Activated B cell treated with CpG ODN at 0.5 μM for 24 hours (primary cell): Measurements from ENCODE around the gene SREBF2. TPM values are rescaled to one million over a fixed set of nuclear protein-coding genes. Genes with fewer than 3 reads are reported as not detected.
A peak's percentile ranks its signal among the peaks of the same experiment; 100 is the strongest.

Experiments
- ATAC-seq: fragments of 200-7000 bp; cut with Tn5 transposase; one replicate; pipeline ENCODE4 v1.10.0; 2021; ENCODE audit warnings: low read depth, mild to moderate bottlenecking, moderate library complexity
- CTCF ChIA-PET: fragments of 350-600 bp; sonication (Branson Sonifier 250); formaldehyde crosslinking; loops from one replicate; lab custom pipeline; 2021; ENCODE audit warnings: antibody characterized with exemption; lab: Charles Lee
- POLR2A ChIA-PET: fragments of 350-600 bp; sonication (Branson Sonifier 250); formaldehyde crosslinking; loops from one replicate; lab custom pipeline; 2021; ENCODE audit warnings: antibody characterized with exemption; lab: Charles Lee
- DNase-seq: peaks from one replicate; pipeline ENCODE4 v3.0.0; 2022
- H3K27ac Mint-ChIP-seq: one replicate; pipeline ENCODE4 v1.8.0; 2020; ENCODE audit warnings: mixed read lengths
- H3K27me3 Mint-ChIP-seq: one replicate; pipeline ENCODE4 v1.8.0; 2021; ENCODE audit warnings: mixed read lengths
- H3K36me3 Mint-ChIP-seq: one replicate; pipeline ENCODE4 v1.8.0; 2021; ENCODE audit warnings: low read depth, mixed read lengths
- H3K4me1 Mint-ChIP-seq: one replicate; pipeline ENCODE4 v1.8.0; 2021; ENCODE audit warnings: mixed read lengths
- H3K4me3 Mint-ChIP-seq: one replicate; pipeline ENCODE4 v1.8.0; 2020; ENCODE audit warnings: mild to moderate bottlenecking, mixed read lengths
- H3K9me3 Mint-ChIP-seq: one replicate; pipeline ENCODE4 v1.8.0; 2020; ENCODE audit warnings: mixed read lengths
- intact Hi-C: fragments of 100-400 bp; cut with micrococcal nuclease; formaldehyde crosslinking; loops from one replicate; pipeline ENCODE4 v1.15.1; 2024
- total RNA-seq: library from RNA; stranded (reverse); gene quantifications from 2 replicates; pipeline ENCODE4 v1.2.3, GENCODE V29; 2022
- TF ChIP-seq, protein P1 (sequence below): fragments of 200-600 bp; IDR thresholded peaks from one replicate; pipeline ENCODE4 v1.8.0; 2022; ENCODE audit warnings: antibody characterized with exemption, mild to moderate bottlenecking

The SREBF2 gene
- total RNA-seq, 1 donor from 2014 or later = 307 TPM

DNA sequence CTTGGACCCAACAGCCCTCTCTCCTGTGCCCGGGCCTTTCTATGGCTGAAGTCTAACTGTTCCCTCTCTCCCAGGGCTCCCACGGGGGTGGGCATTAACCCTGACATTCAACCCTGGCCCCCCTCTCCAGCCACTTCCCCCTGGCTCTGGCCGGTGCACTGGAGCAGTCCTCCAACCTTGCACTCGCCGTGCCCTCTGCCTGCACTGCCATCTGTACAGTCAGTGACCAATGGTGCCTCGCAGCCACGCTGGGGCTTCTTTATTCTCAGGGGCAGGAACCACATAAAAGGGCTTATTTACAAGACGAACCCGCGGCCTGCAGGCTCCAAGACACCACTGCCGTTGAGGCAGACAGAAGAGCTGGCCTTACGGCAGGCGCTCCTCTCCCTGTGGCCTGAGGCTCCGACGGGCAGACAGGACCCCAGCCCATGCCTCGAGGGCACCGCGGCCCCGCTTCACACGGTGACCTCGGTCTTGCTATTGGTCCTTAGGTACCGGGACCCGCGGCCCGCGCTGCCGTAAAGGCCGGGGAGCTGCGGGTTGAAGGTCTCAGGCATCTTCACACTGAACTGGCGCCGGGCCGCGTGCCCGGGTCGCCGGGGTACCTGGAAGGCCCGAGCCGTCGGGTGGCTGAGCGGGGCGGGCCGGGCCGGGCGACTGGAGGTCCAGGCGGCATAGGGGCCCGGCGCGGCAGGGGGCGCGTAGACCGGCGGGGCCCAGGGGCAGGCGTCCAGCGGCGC, 76.6 kb downstream of the SREBF2 start:
- intact Hi-C loops = loop anchor here (2.0 to 5.0 kb wide), 2 partner anchors 15 to 33 kb away; no protein-coding TSS in a partner anchor
- CTCF ChIA-PET = interaction anchor here (1.0 to 2.0 kb wide), 2 partner anchors 31 kb away, joined by 5 to 13 read pairs; no protein-coding TSS in a partner anchor
- POLR2A ChIA-PET = interaction anchor here (1.0 to 11.7 kb wide), 8 partner anchors 11 to 109 kb away, joined by 3 to 173 read pairs (median 16); partner anchors contain the start of genes CCDC134, SREBF2 and TNFRSF13C

DNA sequence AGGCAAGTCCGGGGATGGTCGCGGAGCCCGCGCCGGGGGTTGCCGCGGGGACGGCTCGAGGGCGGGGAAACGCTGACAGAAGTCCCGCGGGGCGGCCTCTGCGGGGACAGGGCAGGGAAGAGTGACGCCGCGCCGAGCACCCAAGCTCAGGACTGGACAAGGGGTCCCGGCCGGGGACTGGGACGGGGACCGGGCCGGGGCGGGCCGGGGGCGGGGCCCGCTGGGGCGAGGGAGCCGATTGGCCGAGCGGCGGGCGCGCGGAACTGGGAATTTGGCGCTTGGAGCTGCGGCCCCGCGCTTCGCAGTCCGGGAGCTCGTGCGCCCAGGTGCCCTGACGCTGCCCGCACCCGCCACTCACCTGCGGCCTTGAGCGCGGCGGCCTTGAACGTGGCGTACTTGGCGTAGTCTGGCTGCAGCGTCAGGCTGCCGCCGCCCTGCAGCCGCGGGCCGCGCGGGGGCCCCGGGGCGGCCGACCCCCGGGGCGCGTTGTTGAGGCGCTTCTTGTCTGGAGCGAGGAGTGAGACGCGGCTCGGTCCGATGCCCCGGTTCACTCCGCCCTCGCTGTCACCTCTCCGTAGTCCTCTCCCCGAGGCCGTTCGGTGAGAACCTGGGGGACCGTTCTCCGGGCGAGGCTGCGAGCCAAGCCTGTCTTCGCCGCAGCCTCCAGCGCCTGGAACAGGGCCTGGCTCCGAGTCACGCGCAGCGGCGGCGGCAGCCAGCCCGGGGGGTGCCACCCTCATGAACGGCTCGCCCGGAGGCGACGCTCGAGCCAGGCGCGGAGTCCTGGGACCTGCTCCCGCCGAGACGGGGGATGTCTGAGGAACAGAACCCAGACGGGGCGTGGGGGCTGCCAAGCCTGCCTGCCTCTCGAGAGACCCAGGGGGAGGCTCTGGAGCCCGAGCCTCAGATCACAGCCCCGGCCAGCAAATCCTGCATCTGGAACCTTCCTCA, 77.4 kb downstream of the SREBF2 start:
- DNase-seq (peak; percentile 57), ATAC-seq (peak; percentile 15)
- intact Hi-C loops = loop anchor here (2.0 kb wide), 1 partner anchor 14 kb away; no protein-coding TSS in a partner anchor
- Mint-ChIP-seq H3K27ac (no peak overlapping the region), H3K4me1 (peaks cover 48% of the 10 kb centered on the region), H3K4me3 (peak overlapping the region; percentile 68), H3K36me3 (peaks cover 17% of the 10 kb centered on the region), H3K27me3 (peaks cover 10% of the 10 kb centered on the region), H3K9me3 (no peaks in the 10 kb centered on the region)
- POLR2A ChIA-PET = interaction anchor here (0.5 to 11.7 kb wide), 10 partner anchors 10 to 631 kb away, joined by 3 to 173 read pairs (median 5); partner anchors contain the start of genes CCDC134, SREBF2 and TNFRSF13C
- CTCF ChIA-PET = interaction anchor here (0.9 to 1.0 kb wide), 2 partner anchors 13 to 31 kb away, joined by 3 to 5 read pairs; no protein-coding TSS in a partner anchor
- TF ChIP-seq, protein P1, sequence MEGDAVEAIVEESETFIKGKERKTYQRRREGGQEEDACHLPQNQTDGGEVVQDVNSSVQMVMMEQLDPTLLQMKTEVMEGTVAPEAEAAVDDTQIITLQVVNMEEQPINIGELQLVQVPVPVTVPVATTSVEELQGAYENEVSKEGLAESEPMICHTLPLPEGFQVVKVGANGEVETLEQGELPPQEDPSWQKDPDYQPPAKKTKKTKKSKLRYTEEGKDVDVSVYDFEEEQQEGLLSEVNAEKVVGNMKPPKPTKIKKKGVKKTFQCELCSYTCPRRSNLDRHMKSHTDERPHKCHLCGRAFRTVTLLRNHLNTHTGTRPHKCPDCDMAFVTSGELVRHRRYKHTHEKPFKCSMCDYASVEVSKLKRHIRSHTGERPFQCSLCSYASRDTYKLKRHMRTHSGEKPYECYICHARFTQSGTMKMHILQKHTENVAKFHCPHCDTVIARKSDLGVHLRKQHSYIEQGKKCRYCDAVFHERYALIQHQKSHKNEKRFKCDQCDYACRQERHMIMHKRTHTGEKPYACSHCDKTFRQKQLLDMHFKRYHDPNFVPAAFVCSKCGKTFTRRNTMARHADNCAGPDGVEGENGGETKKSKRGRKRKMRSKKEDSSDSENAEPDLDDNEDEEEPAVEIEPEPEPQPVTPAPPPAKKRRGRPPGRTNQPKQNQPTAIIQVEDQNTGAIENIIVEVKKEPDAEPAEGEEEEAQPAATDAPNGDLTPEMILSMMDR = no peak

More for the DNA sequence above, 76.6 kb downstream of the SREBF2 start:
- DNase-seq = no peak
- TF ChIP-seq, protein P1 = no peak
- H3K4me3 Mint-ChIP-seq = peak overlapping the region; percentile 32
- H3K27me3 Mint-ChIP-seq = peaks cover 10% of the 10 kb centered on the region
- H3K9me3 Mint-ChIP-seq = no peaks in the 10 kb centered on the region
- peaks cover 26% of the 10 kb centered on the region for H3K36me3 Mint-ChIP-seq
- peak overlapping the region; percentile 73 for H3K27ac Mint-ChIP-seq
- ATAC-seq = no peak
- H3K4me1 Mint-ChIP-seq = peaks cover 47% of the 10 kb centered on the region

DNA sequence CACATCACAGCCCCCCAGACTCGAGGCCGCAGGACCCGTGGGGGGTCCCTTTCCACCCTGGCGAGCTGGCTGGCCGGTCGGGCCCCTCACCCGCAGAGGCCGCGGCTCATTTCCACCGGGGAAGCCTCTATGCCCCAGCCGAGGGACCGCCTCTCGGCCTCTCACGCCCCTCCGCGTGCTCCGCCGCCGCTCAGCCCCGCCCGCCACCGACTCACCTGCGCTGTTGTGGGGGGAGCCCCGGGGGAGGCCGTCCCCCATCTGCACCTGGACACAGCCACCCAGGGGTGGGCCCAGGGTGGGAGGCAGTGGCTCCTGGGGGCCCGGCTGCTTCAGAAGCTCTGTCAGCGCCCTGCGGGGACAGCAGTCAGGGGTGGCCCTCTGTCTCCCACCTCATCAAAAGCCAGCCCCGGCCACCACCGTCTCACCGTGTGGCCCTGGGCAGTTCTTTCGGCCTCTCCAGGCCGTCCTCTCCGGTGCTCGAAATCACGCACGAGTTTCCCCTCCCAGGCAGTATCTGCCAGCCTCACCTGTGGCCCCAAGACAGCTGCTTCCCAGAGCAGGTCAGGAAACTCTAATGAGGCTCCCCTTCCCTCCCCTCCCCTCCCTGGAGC, 78.2 kb downstream of the SREBF2 start:
- ChIA-PET CTCF (interaction anchor here (0.9 to 2.5 kb wide), 2 partner anchors 14 to 29 kb away, joined by 3 to 10 read pairs; no protein-coding TSS in a partner anchor), POLR2A (interaction anchor here (0.5 to 11.7 kb wide), 8 partner anchors 9 to 630 kb away, joined by 3 to 173 read pairs (median 18); partner anchors contain the start of genes MEI1, SREBF2 and TNFRSF13C)
- peaks cover 56% of the 10 kb centered on the region for H3K4me1 Mint-ChIP-seq
- TF ChIP-seq, protein P1 = no peak
- ATAC-seq (peak; percentile 19), DNase-seq (peak; percentile 53)
- peak overlapping the region; percentile 64 for H3K4me3 Mint-ChIP-seq
- no peak overlapping the region for H3K27ac Mint-ChIP-seq
- H3K27me3 Mint-ChIP-seq = peaks cover 10% of the 10 kb centered on the region
- no peaks in the 10 kb centered on the region for H3K9me3 Mint-ChIP-seq
- H3K36me3 Mint-ChIP-seq = peaks cover 10% of the 10 kb centered on the region
- intact Hi-C loops = loop anchor here (2.0 kb wide), 1 partner anchor 14 kb away; no protein-coding TSS in a partner anchor

DNA sequence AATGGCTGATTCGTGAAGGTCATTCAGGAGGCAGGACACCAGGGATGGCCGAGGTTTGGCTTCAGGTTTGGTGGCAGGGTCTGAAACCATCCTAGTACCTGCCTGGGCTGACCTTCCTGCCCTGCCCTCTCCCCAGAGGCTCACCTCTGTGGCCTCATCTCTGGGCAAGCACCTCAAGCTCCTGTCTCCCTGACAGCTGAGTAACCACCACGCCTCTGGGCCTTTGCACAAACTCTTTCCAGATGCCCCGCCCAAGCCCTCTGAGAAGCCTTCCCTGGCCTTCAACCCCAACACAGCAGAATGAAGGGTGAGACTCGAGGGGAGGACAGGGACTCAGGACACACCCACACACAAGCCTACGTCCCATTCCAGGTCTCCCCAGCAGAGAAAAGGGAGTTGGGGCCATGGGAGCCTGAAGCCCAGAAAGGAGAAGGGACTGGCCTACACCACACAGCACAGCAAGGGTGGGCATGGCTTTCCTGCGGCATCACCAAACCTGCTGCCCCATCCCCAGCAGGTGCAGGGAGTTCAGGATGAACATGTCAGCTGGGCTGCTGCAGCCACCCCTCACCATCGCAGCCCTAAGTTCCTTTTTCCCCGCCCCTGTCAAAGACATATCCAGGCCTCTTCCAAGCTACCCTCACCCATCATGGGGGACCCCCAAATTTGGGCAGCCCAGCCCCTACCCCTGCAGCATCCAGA, 79.6 kb downstream of the SREBF2 start:
- ATAC-seq (no peak), DNase-seq (no peak)
- Mint-ChIP-seq H3K36me3 (peaks cover 2% of the 10 kb centered on the region), H3K27me3 (peaks cover 10% of the 10 kb centered on the region), H3K27ac (peak overlapping the region; percentile 41), H3K4me3 (peak overlapping the region; percentile 75), H3K4me1 (peaks cover 66% of the 10 kb centered on the region), H3K9me3 (no peaks in the 10 kb centered on the region)
- ChIA-PET CTCF (interaction anchor here (2.5 kb wide), 1 partner anchor 27 kb away, joined by 10 read pairs; no protein-coding TSS in a partner anchor), POLR2A (interaction anchor here (1.0 to 11.7 kb wide), 7 partner anchors 8 to 214 kb away, joined by 3 to 173 read pairs (median 4); partner anchors contain the start of genes SREBF2 and TNFRSF13C)
- TF ChIP-seq, protein P1 = no peak
- intact Hi-C loops = loop anchor here (2.0 kb wide), 1 partner anchor 22 kb away; no protein-coding TSS in a partner anchor
